H1 (cell line): Measurements from ENCODE around the gene RNF157. TPM values are rescaled to one million over a fixed set of nuclear protein-coding genes. Genes with fewer than 3 reads are reported as not detected.

ENCODE experiments used
- CHD2 ChIP-seq: IDR thresholded peaks from 2 replicates; pipeline ENCODE4 v1.6.1; 2012; ENCODE audit warnings: low read length, improper control_type of control experiment
- POLR2A ChIP-seq, 2 experiments: IDR thresholded peaks; 1 replicate in 1 of 2; 2 replicates in 1 of 2; pipeline ENCODE4 v1.6.1; 2011; ENCODE audit warnings: low read depth in 2 of 2, low read length in 2 of 2, mild to moderate bottlenecking in 2 of 2; ENCODE audit errors: control extremely low read depth in 1 of 2
- SP2 ChIP-seq: IDR thresholded peaks from 2 replicates; pipeline ENCODE4 v1.6.1; 2012; ENCODE audit warnings: mild to moderate bottlenecking, low read length, inconsistent platforms
- SP4 ChIP-seq: IDR thresholded peaks from 2 replicates; pipeline ENCODE4 v1.6.1; 2012; ENCODE audit warnings: low read length, inconsistent platforms
- SUZ12 ChIP-seq: fragments of 200-600 bp; sonication (generic); IDR thresholded peaks from 2 replicates; pipeline ENCODE4 v1.6.1; 2012; ENCODE audit warnings: mild to moderate bottlenecking, inconsistent platforms, low read length, moderate library complexity, mixed read lengths
- TAF7 ChIP-seq: optimal IDR thresholded peaks from 2 replicates; pipeline ENCODE3; 2011; ENCODE audit warnings: low read depth, mild to moderate bottlenecking, inconsistent platforms, low read length, moderate library complexity, borderline replicate concordance
- TBP ChIP-seq: IDR thresholded peaks from 2 replicates; pipeline ENCODE4 v1.6.1; 2011; ENCODE audit warnings: low read depth, low read length, improper control_type of control experiment
- ZNF274 ChIP-seq: IDR thresholded peaks from 2 replicates; pipeline ENCODE4 v1.7.0; 2012; ENCODE audit warnings: low read length, borderline replicate concordance; ENCODE audit errors: extremely low read depth
- polyA plus RNA-seq, 7 experiments: library from polyadenylated mRNA; depleted of rRNA in 3 of 7; stranded (reverse) in 5 of 7; unstranded in 2 of 7; fragments of >200 nt in 5 of 7; fragments of 200-250 nt in 2 of 7; gene quantifications; 1 replicate in 5 of 7; 2 replicates in 1 of 7; 4 replicates in 1 of 7; pipeline versions ENCODE4 v1.2.1 to v1.2.3, GENCODE V29; 2011 to 2013; ENCODE audit warnings: missing spikeins in 2 of 7, mixed read lengths in 2 of 7
- total RNA-seq: library from RNA; stranded (reverse); fragmentation: NEBNext Ultra II Directional; extraction: Animal tissue kit (Norgen Biotek cat#: 25700); gene quantifications from 2 replicates; pipeline ENCODE4 v1.2.1, GENCODE V29; 2021

Gene RNF157
- total and polyA plus RNA-seq, 2 of the 8 experiments (the other 6 are each of a cell fraction or from before 2014, with no cell fraction given): 13.4 to 16.7 TPM

GRCh38 chr17:76141212-76142038 lies 98.9 kb downstream of the RNF157 start, which contains the start of gene FOXJ1 (continued):
- TF ChIP-seq SUZ12 (no peak; the same call in 1 of the 2 replicates), SP4 (peak; percentile 67; the same call in 1 of the 2 replicates), ZNF274 (no peak), TAF7 (no peak), POLR2A (IDR thresholded peaks at IDR 0.05; ENCODE audit: control extremely low read depth in 1 of 2, low read depth in 2 of 2, low read length in 2 of 2) (no peak), CHD2 (peak; percentile 74), TBP (peak; percentile 47; the same call in 1 of the 2 replicates), SP2 (no peak)
- TF ChIP-seq, all 59 proteins: peak for 18
